ENCODE data around the gene ULK2. TPM values are rescaled to one million over a fixed set of nuclear protein-coding genes. Genes with fewer than 3 reads are reported as not detected.

The ULK2 gene
- total and polyA plus RNA-seq, 2 of the 13 experiments (the other 11 are each of a cell fraction or from before 2014, with no cell fraction given) = 0.01 TPM; not detected in 1

DNA sequence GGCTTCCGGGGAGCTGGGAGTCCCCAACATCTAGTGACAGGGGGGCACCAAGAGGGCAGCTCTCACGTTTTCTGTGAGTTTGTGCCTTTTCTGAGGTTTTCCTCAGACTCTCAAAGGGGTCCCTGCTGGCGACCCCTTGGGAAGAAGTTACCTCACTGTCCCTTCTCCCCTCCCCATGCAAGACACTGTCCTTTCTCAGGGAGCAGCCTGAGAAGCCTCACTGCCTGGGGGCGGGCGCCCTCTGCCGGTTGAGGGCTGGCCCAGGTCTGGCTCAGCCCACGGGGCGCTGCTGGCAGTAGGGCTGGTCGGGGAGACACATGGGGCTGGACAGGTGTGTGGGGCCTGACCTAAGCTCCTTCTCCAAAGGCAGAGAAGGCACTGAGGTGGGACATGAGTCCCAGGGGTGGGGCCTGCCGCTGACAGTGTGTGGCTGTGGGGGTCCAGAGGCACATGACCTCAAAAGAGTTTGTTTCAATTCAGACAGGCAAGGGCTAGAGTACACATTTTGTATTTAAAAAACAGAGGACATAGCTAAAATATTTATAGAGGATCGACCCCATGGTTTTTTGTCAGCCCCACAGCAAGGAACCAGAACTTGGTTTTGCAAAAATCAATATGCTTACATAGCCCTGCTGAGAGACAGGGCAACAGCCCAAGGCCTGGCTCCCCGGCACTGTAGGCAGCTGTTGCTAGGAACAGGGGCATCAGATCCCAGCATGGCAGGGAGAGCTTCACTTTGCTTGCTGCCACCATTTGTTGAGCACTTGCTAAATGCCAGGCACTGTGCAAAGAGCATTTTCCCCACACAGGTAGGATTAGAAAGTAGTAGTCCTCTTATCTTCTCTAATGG, 101.1 kb downstream of the ULK2 start (continued):
- TF ChIP-seq, protein P1, sequence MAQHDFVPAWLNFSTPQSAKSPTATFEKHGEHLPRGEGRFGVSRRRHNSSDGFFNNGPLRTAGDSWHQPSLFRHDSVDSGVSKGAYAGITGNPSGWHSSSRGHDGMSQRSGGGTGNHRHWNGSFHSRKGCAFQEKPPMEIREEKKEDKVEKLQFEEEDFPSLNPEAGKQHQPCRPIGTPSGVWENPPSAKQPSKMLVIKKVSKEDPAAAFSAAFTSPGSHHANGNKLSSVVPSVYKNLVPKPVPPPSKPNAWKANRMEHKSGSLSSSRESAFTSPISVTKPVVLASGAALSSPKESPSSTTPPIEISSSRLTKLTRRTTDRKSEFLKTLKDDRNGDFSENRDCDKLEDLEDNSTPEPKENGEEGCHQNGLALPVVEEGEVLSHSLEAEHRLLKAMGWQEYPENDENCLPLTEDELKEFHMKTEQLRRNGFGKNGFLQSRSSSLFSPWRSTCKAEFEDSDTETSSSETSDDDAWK (CRISPR knock-in tag; IDR thresholded peaks at IDR 0.05) = no peak
- peak; percentile 49; the same call in 1 of the 2 replicates for TF ChIP-seq GFI1 (CRISPR knock-in tag; IDR thresholded peaks at IDR 0.05; ENCODE audit: borderline replicate concordance)
- no peak for TF ChIP-seq DR1 (CRISPR knock-in tag; IDR thresholded peaks at IDR 0.05)
- TF ChIP-seq, protein P2, sequence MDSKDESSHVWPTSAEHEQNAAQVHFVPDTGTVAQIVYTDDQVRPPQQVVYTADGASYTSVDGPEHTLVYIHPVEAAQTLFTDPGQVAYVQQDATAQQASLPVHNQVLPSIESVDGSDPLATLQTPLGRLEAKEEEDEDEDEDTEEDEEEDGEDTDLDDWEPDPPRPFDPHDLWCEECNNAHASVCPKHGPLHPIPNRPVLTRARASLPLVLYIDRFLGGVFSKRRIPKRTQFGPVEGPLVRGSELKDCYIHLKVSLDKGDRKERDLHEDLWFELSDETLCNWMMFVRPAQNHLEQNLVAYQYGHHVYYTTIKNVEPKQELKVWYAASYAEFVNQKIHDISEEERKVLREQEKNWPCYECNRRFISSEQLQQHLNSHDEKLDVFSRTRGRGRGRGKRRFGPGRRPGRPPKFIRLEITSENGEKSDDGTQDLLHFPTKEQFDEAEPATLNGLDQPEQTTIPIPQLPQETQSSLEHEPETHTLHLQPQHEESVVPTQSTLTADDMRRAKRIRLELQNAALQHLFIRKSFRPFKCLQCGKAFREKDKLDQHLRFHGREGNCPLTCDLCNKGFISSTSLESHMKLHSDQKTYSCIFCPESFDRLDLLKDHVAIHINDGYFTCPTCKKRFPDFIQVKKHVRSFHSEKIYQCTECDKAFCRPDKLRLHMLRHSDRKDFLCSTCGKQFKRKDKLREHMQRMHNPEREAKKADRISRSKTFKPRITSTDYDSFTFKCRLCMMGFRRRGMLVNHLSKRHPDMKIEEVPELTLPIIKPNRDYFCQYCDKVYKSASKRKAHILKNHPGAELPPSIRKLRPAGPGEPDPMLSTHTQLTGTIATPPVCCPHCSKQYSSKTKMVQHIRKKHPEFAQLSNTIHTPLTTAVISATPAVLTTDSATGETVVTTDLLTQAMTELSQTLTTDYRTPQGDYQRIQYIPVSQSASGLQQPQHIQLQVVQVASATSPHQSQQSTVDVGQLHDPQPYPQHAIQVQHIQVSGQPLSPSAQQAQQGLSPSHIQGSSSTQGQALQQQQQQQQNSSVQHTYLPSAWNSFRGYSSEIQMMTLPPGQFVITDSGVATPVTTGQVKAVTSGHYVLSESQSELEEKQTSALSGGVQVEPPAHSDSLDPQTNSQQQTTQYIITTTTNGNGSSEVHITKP (CRISPR knock-in tag; IDR thresholded peaks at IDR 0.05; ENCODE audit: low read depth) = 0 out of 2 replicates have a peak, but pooled peaks have one; percentile 20
- no peak for TF ChIP-seq JUND (CRISPR knock-in tag; IDR thresholded peaks at IDR 0.05)
- TF ChIP-seq SMARCE1 (IDR thresholded peaks at IDR 0.05; ENCODE audit: borderline replicate concordance) = no peak
- TF ChIP-seq MAX (IDR thresholded peaks at IDR 0.05) = peak; percentile 14; the same call in 1 of the 2 replicates
- TF ChIP-seq ZNF580 (CRISPR knock-in tag; IDR thresholded peaks at IDR 0.05; ENCODE audit: borderline replicate concordance, low read depth) = no peak
- no peak for TF ChIP-seq ZNF777 (CRISPR knock-in tag; IDR thresholded peaks at IDR 0.05)
- TF ChIP-seq ZNF329 (CRISPR knock-in tag; IDR thresholded peaks at IDR 0.05; ENCODE audit: low read depth) = no peak
- TF ChIP-seq ZNF558 (CRISPR knock-in tag; IDR thresholded peaks at IDR 0.05; ENCODE audit: borderline replicate concordance) = no peak
- TF ChIP-seq SALL1 (CRISPR knock-in tag; IDR thresholded peaks at IDR 0.05) = peak; percentile 45
- TF ChIP-seq SMC3 (IDR thresholded peaks at IDR 0.05; ENCODE audit: low read length) = peak; percentile 43; the same call in 1 of the 2 replicates
- TF ChIP-seq RAD21 (CRISPR knock-in tag; IDR thresholded peaks at IDR 0.05) = peak; percentile 93
- TF ChIP-seq SOX6 (IDR thresholded peaks at IDR 0.05) = no peak
- 0 out of 2 replicates have a peak, but pooled peaks have one; percentile 11 for TF ChIP-seq SOX6 (CRISPR knock-in tag; IDR thresholded peaks at IDR 0.05)
- TF ChIP-seq GABPB1 (CRISPR knock-in tag; IDR thresholded peaks at IDR 0.05) = peak; percentile 45; the same call in 1 of the 2 replicates
- TF ChIP-seq ZNF274 (CRISPR knock-in tag; IDR thresholded peaks at IDR 0.05) = 0 out of 2 replicates have a peak, but pooled peaks have one; percentile 29
- TF ChIP-seq, protein P3, sequence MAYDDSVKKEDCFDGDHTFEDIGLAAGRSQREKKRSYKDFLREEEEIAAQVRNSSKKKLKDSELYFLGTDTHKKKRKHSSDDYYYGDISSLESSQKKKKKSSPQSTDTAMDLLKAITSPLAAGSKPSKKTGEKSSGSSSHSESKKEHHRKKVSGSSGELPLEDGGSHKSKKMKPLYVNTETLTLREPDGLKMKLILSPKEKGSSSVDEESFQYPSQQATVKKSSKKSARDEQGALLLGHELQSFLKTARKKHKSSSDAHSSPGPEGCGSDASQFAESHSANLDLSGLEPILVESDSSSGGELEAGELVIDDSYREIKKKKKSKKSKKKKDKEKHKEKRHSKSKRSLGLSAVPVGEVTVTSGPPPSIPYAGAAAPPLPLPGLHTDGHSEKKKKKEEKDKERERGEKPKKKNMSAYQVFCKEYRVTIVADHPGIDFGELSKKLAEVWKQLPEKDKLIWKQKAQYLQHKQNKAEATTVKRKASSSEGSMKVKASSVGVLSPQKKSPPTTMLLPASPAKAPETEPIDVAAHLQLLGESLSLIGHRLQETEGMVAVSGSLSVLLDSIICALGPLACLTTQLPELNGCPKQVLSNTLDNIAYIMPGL (CRISPR knock-in tag; IDR thresholded peaks at IDR 0.05; ENCODE audit: borderline replicate concordance in 1 of 2, low read depth in 1 of 2) = peak; percentile 40 to 42; a peak in 1 of 4 replicates
- 0 out of 2 replicates have a peak, but pooled peaks have one; percentile 51 for TF ChIP-seq ZNF501 (CRISPR knock-in tag; IDR thresholded peaks at IDR 0.05)

All from HepG2 (cell line).